CD14-positive monocyte (primary cell): Measurements from ENCODE around the gene TBCCD1. TPM values are rescaled to one million over a fixed set of nuclear protein-coding genes. Genes with fewer than 3 reads are reported as not detected.

Experiments used
- DNase-seq, 3 donors: peaks; one replicate each; pipeline ENCODE4 v3.0.0-alpha.2; 2011 to 2022
- H2AFZ ChIP-seq: 2 replicates; pipeline ENCODE4 v1.6.0; 2012; ENCODE audit warnings: mild to moderate bottlenecking, low read depth, low read length, inconsistent platforms; ENCODE audit not compliant: insufficient read depth, poor library complexity, severe bottlenecking
- H3K27ac ChIP-seq, 2 donors: 1 replicate in 1 of 2; 2 replicates in 1 of 2; pipeline ENCODE4 v1.5.1; 2012 to 2013; ENCODE audit warnings: low read length in 2 of 2, control low read depth in 1 of 2, inconsistent platforms in 1 of 2, low read depth in 1 of 2, mild to moderate bottlenecking in 1 of 2
- H3K27me3 ChIP-seq, 2 donors: one replicate each; pipeline versions ENCODE4 v1.6.0 to v1.6.1; 2011 to 2013; ENCODE audit warnings: low read length in 2 of 2; ENCODE audit not compliant: control insufficient read depth in 2 of 2, insufficient read depth in 2 of 2
- H3K36me3 ChIP-seq, 2 donors: replicated peaks in 1 of 2; 1 replicate in 1 of 2; 2 replicates in 1 of 2; pipeline versions ENCODE4 v1.5.1 to v1.6.1; 2012 to 2013; ENCODE audit warnings: low read length in 2 of 2, control low read depth in 1 of 2, inconsistent platforms in 1 of 2, mild to moderate bottlenecking in 1 of 2; ENCODE audit not compliant: insufficient read depth in 2 of 2, control insufficient read depth in 1 of 2
- H3K4me1 ChIP-seq, 2 donors: 1 replicate in 1 of 2; 2 replicates in 1 of 2; pipeline versions ENCODE4 v1.5.1 to v1.6.1; 2012 to 2013; ENCODE audit warnings: low read length in 2 of 2, control low read depth in 1 of 2, inconsistent platforms in 1 of 2, mild to moderate bottlenecking in 1 of 2, moderate library complexity in 1 of 2; ENCODE audit not compliant: insufficient read depth in 2 of 2, control insufficient read depth in 1 of 2
- H3K4me2 ChIP-seq: replicated peaks from 2 replicates; pipeline ENCODE3; 2012; ENCODE audit warnings: low read length, moderate library complexity, mild to moderate bottlenecking; ENCODE audit not compliant: poor library complexity, severe bottlenecking; ENCODE audit errors: extremely low read depth
- H3K4me3 ChIP-seq, 3 experiments: fragments of 200-600 bp in 1 of 3; sonication (generic) in 1 of 3; replicated peaks in 1 of 3; 1 replicate in 2 of 3; 2 replicates in 1 of 3; pipeline ENCODE4 v1.5.1; 2011 to 2013; ENCODE audit warnings: low read length in 3 of 3, mild to moderate bottlenecking in 3 of 3, control low read depth in 2 of 3, low read depth in 2 of 3, inconsistent platforms in 1 of 3, moderate library complexity in 1 of 3
- H3K79me2 ChIP-seq: 2 replicates; pipeline ENCODE4 v1.6.0; 2012; ENCODE audit warnings: mild to moderate bottlenecking, control low read depth, inconsistent platforms, low read length, moderate library complexity; ENCODE audit not compliant: insufficient read depth
- H3K9ac ChIP-seq: 2 replicates; pipeline ENCODE4 v1.6.0; 2017; ENCODE audit warnings: low read length, mild to moderate bottlenecking; ENCODE audit not compliant: insufficient read depth, poor library complexity, severe bottlenecking
- H3K9me3 ChIP-seq, 2 donors: replicated peaks in 1 of 2; 1 replicate in 1 of 2; 2 replicates in 1 of 2; pipeline versions ENCODE4 v1.5.1 to v1.6.1; 2012 to 2013; ENCODE audit warnings: low read length in 2 of 2, control low read depth in 1 of 2; ENCODE audit not compliant: control insufficient read depth in 1 of 2, insufficient read depth in 1 of 2
- H4K20me1 ChIP-seq: 2 replicates; pipeline ENCODE4 v1.6.0; 2012; ENCODE audit warnings: mild to moderate bottlenecking, low read length, control low read depth, moderate library complexity; ENCODE audit not compliant: insufficient read depth
- H3K27ac Mint-ChIP-seq, 7 donors: one replicate each; pipeline ENCODE4 v1.8.0; 2020; ENCODE audit warnings: mild to moderate bottlenecking in 7 of 7, mixed read lengths in 7 of 7, moderate library complexity in 6 of 7, inconsistent platforms in 2 of 7
- H3K27me3 Mint-ChIP-seq, 3 donors: one replicate each; pipeline ENCODE4 v1.8.0; 2021 to 2022; ENCODE audit warnings: low read depth in 3 of 3, mild to moderate bottlenecking in 3 of 3, mixed read lengths in 3 of 3, moderate library complexity in 3 of 3, inconsistent platforms in 1 of 3
- H3K36me3 Mint-ChIP-seq, 2 donors: one replicate each; pipeline ENCODE4 v1.8.0; 2020; ENCODE audit warnings: mixed read lengths in 2 of 2, inconsistent platforms in 1 of 2, mild to moderate bottlenecking in 1 of 2
- H3K4me1 Mint-ChIP-seq: one replicate; pipeline ENCODE4 v1.8.0; 2020; ENCODE audit warnings: mild to moderate bottlenecking, mixed read lengths
- H3K4me3 Mint-ChIP-seq, 2 donors: one replicate each; pipeline ENCODE4 v1.8.0; 2020; ENCODE audit warnings: mild to moderate bottlenecking in 2 of 2, mixed read lengths in 2 of 2, moderate library complexity in 1 of 2
- H3K9me3 Mint-ChIP-seq, 7 donors: one replicate each; pipeline ENCODE4 v1.8.0; 2020 to 2022; ENCODE audit warnings: mixed read lengths in 7 of 7, mild to moderate bottlenecking in 6 of 7, moderate library complexity in 6 of 7, inconsistent platforms in 2 of 7
- CTCF ChIP-seq: fragments of 200-600 bp; IDR thresholded peaks from one replicate; pipeline ENCODE4 v1.8.0; 2022; ENCODE audit warnings: antibody characterized with exemption, mild to moderate bottlenecking
- WGBS: methylation state at CpG from one replicate; pipeline ENCODE4 v1.1.5; 2013; ENCODE audit warnings: missing lambda C conversion rate; ENCODE audit not compliant: insufficient coverage; 5-methylcytosine and 5-hydroxymethylcytosine counted together
- intact Hi-C, 2 donors: fragments of 100-400 bp; cut with micrococcal nuclease; formaldehyde crosslinking; loops; one replicate each; pipeline versions ENCODE4 v1.15.0 to v1.15.1; 2023
- polyA plus RNA-seq, 3 donors: library from polyadenylated mRNA; depleted of rRNA in 1 of 3; unstranded in 2 of 3; stranded (reverse) in 1 of 3; fragments of 300-500 nt in 2 of 3; fragments of >200 nt in 1 of 3; fragmentation: Illumina TruSeq in 2 of 3; gene quantifications; 1 replicate in 2 of 3; 2 replicates in 1 of 3; pipeline ENCODE4 v1.2.3, GENCODE V29; 2012 to 2021

Gene TBCCD1
- polyA plus RNA-seq, 3 donors, result 9.2 to 9.6 (median 9.6) TPM

- Histone ChIP-seq H3K36me3 (no peaks in the 10 kb centered on the region), H3K9ac (no peak overlapping the region), H4K20me1 (no peaks in the 10 kb centered on the region), H3K4me3 (no peak overlapping the region), H3K27ac (no peak overlapping the region), H3K27me3 (no peaks in the 10 kb centered on the region), H3K4me1 (peaks cover 7 to 18% of the 10 kb centered on the region in 2 donors), H3K79me2 (no peaks in the 10 kb centered on the region), H3K9me3 (no peaks in the 10 kb centered on the region), H3K4me2 (no peak overlapping the region), H2AFZ (no peak overlapping the region)
- H3K9me3 Mint-ChIP-seq, result peaks cover 0 to 4% (median 2%) of the 10 kb centered on the region in 7 donors
- H3K4me3 Mint-ChIP-seq, result no peak overlapping the region
- H3K4me1 Mint-ChIP-seq, result peaks cover 23% of the 10 kb centered on the region
- intact Hi-C loops, result no loop called here
- H3K36me3 Mint-ChIP-seq, result peaks cover 0 to 4% of the 10 kb centered on the region in 2 donors
- DNase-seq, result no peak
- H3K27me3 Mint-ChIP-seq, result peaks cover 0 to under 1% (median 0%) of the 10 kb centered on the region in 3 donors
- H3K27ac Mint-ChIP-seq, result peak overlapping the region in 2 of 7 donors; percentile 46 to 50
- TF ChIP-seq CTCF, result no peak
Observed at GRCh38 chr3:186530415-186530814, 36.7 kb downstream of the TBCCD1 start.

DNA sequence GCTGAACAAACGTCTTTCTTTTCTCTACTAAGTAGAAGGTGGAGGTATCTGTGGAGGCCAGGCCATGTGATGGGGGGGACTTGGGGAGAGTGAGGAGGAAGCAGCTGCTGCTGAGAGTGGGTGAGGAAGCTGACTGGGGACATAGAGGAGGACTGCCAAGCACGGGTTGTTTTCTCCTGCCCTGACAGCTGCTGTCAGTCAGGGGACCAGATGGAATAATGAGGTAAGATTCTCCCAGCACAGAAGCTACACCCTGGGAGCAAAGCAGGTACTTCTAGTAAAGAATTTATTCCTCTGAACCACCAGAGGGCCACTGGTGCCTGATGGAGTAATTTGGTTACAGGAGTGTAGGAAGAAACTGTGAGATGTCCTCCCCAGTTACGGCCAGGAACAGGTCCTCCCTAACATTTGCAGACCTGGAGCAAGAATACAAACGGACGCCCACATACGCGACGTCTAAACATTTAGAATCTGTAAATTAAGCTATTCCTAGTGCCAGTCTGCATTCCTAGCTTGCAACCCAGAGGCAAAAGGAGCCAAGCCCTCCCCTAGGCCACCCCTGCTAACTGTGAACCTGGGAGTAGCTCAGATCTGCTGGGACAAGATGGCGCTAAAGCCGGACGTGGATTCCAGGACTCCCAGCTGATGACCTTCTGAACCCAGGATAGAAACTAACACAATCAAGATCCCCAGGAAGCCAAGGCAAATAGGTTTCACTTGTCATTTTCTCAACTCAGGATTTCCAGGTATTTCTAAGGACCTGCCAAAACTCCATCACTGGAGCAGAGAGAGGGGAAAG, 37.7 kb downstream of the TBCCD1 start:
- Histone ChIP-seq H3K4me2 (no peak overlapping the region), H2AFZ (no peak overlapping the region), H3K9ac (peak overlapping the region; percentile 13), H3K4me3 (no peak overlapping the region), H3K27ac (no peak overlapping the region), H4K20me1 (no peaks in the 10 kb centered on the region), H3K4me1 (peaks cover 5 to 17% of the 10 kb centered on the region in 2 donors), H3K36me3 (no peaks in the 10 kb centered on the region), H3K27me3 (no peaks in the 10 kb centered on the region), H3K9me3 (no peaks in the 10 kb centered on the region), H3K79me2 (no peaks in the 10 kb centered on the region)
- peaks cover 0 to 3% (median 0%) of the 10 kb centered on the region in 3 donors for H3K27me3 Mint-ChIP-seq
- intact Hi-C loops, result no loop called here
- H3K4me1 Mint-ChIP-seq, result peaks cover 20% of the 10 kb centered on the region
- H3K9me3 Mint-ChIP-seq, result peaks cover 0 to 4% (median 2%) of the 10 kb centered on the region in 7 donors
- 33% methylated on average over 5 of the region's 11 CpGs for WGBS
- no peak overlapping the region for H3K27ac Mint-ChIP-seq
- H3K4me3 Mint-ChIP-seq, result no peak overlapping the region
- no peak for TF ChIP-seq CTCF
- peaks cover 0 to 4% of the 10 kb centered on the region in 2 donors for H3K36me3 Mint-ChIP-seq
- DNase-seq, result no peak
